Measurements from ENCODE around the gene PKD2L1. TPM values are rescaled to one million over a fixed set of nuclear protein-coding genes. Genes with fewer than 3 reads are reported as not detected.

PKD2L1 gene
- polyA plus RNA-seq, 1 donor from 2014 or later = not detected

DNA sequence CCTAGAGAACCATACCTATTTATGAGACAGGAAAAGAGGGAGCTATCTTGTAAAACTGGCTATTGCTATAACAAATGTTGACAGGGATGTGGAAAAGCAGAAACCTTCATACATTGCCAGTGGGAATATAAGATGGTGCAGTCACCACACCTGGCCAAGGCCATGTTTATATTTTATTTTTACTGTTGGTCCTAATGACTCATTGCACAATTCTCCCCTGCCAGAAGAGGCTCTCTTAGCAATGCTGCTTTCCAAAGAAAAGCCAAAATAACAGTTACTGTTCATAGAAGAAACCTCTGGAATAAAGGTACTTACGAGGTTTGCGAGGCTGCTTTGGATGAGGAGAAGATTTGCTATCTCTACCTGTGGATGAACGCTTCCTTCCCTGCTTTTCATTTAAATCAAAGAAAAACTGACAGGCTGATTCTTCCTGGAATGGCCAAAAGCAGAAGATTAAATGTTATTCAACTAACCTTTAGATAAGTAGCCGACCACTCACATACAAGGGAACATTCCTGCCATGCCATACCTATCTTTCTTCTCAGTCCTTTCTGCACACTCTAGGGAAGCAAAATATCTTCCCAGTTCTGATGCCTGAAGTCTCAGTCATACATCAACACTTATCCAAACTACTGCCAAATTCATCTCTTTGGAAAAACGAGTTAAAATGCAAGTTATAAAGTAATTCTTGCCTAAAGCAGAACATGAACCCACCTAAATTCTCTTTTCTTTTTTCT is 84.4 kb downstream of the PKD2L1 start:
- H3K36me3 Mint-ChIP-seq = peaks cover 5% of the 10 kb centered on the region

GRCh38 chr10:100239851-100240250 is 90.2 kb downstream of the PKD2L1 start:
- no peak overlapping the region for H3K4me3 Mint-ChIP-seq
- no peaks in the 10 kb centered on the region for H3K27me3 Mint-ChIP-seq
- H3K36me3 Mint-ChIP-seq = no peaks in the 10 kb centered on the region
- no peaks in the 10 kb centered on the region for H3K9me3 Mint-ChIP-seq
- no peak overlapping the region for H3K27ac Mint-ChIP-seq
- peaks cover 0 to 5% (median 2%) of the 10 kb centered on the region in 3 donors for H3K4me1 Mint-ChIP-seq

More for the DNA sequence above, 84.4 kb downstream of the PKD2L1 start:
- peaks cover 0 to under 1% (median 0%) of the 10 kb centered on the region in 3 donors for H3K4me1 Mint-ChIP-seq
- H3K27ac Mint-ChIP-seq = no peak overlapping the region
- H3K9me3 Mint-ChIP-seq = no peaks in the 10 kb centered on the region
- H3K27me3 Mint-ChIP-seq = no peaks in the 10 kb centered on the region
- H3K4me3 Mint-ChIP-seq = no peak overlapping the region

- no peaks in the 10 kb centered on the region for H3K27me3 Mint-ChIP-seq
- no peak overlapping the region for H3K4me3 Mint-ChIP-seq
- no peaks in the 10 kb centered on the region for H3K36me3 Mint-ChIP-seq
- H3K27ac Mint-ChIP-seq = peak overlapping the region in 1 of 3 donors; percentile 65
- no peaks in the 10 kb centered on the region for H3K9me3 Mint-ChIP-seq
- H3K4me1 Mint-ChIP-seq = peaks cover 0 to 5% (median 2%) of the 10 kb centered on the region in 3 donors
Measured at GRCh38 chr10:100238429-100238828, 91.6 kb downstream of the PKD2L1 start.

Other genes with a start within 250 kb of the PKD2L1 start
- not detected for gene CPN1, start 248.4 kb downstream of the PKD2L1 start, polyA plus RNA-seq
- gene ERLIN1, start 144.2 kb downstream of the PKD2L1 start, polyA plus RNA-seq = 8.7 TPM
- 7.6 TPM for gene CHUK, start 100.6 kb downstream of the PKD2L1 start, polyA plus RNA-seq
- 26.7 TPM for gene CWF19L1, start 62.6 kb downstream of the PKD2L1 start, polyA plus RNA-seq
- 103 TPM for gene BLOC1S2, start 43.5 kb downstream of the PKD2L1 start, polyA plus RNA-seq
- gene SCD, start 17.0 kb upstream of the PKD2L1 start, polyA plus RNA-seq = 2.2 TPM
- gene WNT8B, start 132.8 kb upstream of the PKD2L1 start, polyA plus RNA-seq = not detected
- 0.13 TPM for gene SEC31B, start 189.6 kb upstream of the PKD2L1 start, polyA plus RNA-seq
- gene NDUFB8, start 199.6 kb upstream of the PKD2L1 start, polyA plus RNA-seq = 353 TPM
- gene HIF1AN, start 205.7 kb upstream of the PKD2L1 start, polyA plus RNA-seq = 26.7 TPM